ENCODE measurements around the gene TMEM263.

- no peak for TF ChIP-seq EZH2 (IDR thresholded peaks at IDR 0.05; ENCODE audit: borderline replicate concordance, low read depth, low read length, severe bottlenecking)
- no peak for TF ChIP-seq GATA2 (IDR thresholded peaks at IDR 0.05; ENCODE audit: insufficient read depth, insufficient read length, low read depth, low read length)
- peak; percentile 28 to 55 for TF ChIP-seq CTCF (IDR thresholded peaks at IDR 0.05; ENCODE audit: extremely low read depth in 1 of 2, insufficient read depth in 1 of 2, low read depth in 1 of 2, low read length in 2 of 2)
- no peak for TF ChIP-seq JUN (IDR thresholded peaks at IDR 0.05; ENCODE audit: borderline replicate concordance, insufficient read depth, insufficient read length, low read depth)
- TF ChIP-seq MAX (IDR thresholded peaks at IDR 0.05; ENCODE audit: insufficient read depth, insufficient read length) = no peak
- TF ChIP-seq POLR2A (IDR thresholded peaks at IDR 0.05; ENCODE audit: low read depth, low read length) = no peak
- TF ChIP-seq POLR2AphosphoS5 (IDR thresholded peaks at IDR 0.05; ENCODE audit: insufficient read depth, low read depth, low read length) = no peak
- TF ChIP-seq MYC (IDR thresholded peaks at IDR 0.05; ENCODE audit: low read depth, low read length) = no peak
- no peak for TF ChIP-seq FOS (IDR thresholded peaks at IDR 0.05; ENCODE audit: borderline replicate concordance, insufficient read depth, low read length)
Observed at GRCh38 chr12:106918746-106919145, 37.0 kb upstream of the TMEM263 start.
